ENCODE results near the gene PHF21B.
"Not testable (repeated sequence)": the region's sequence is repeated elsewhere in the genome, so short reads cannot be mapped to it uniquely, and the experiment has no call there.

The PHF21B gene

DNA sequence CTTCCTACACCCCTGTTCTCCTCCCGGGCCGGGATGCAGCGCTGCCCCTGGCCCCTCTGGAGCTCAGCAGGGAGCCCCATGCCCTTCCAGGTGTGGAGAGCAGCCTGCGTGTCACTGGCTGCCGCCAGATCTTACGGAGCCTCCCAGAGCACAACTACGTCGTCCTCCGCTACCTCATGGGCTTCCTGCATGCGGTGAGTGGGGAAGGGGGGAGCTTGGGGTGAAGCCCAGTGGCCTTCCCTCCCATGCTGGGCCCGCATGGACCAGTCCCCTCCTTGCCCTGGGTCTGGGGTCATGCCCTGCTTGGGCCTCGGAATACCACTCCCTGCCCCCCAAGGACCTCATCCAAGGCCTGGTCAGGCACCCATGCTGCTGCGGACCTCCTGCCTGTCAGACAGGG, 150.2 kb downstream of the PHF21B start:
- TF ChIP-seq, protein P1, sequence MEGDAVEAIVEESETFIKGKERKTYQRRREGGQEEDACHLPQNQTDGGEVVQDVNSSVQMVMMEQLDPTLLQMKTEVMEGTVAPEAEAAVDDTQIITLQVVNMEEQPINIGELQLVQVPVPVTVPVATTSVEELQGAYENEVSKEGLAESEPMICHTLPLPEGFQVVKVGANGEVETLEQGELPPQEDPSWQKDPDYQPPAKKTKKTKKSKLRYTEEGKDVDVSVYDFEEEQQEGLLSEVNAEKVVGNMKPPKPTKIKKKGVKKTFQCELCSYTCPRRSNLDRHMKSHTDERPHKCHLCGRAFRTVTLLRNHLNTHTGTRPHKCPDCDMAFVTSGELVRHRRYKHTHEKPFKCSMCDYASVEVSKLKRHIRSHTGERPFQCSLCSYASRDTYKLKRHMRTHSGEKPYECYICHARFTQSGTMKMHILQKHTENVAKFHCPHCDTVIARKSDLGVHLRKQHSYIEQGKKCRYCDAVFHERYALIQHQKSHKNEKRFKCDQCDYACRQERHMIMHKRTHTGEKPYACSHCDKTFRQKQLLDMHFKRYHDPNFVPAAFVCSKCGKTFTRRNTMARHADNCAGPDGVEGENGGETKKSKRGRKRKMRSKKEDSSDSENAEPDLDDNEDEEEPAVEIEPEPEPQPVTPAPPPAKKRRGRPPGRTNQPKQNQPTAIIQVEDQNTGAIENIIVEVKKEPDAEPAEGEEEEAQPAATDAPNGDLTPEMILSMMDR (IDR thresholded peaks at IDR 0.05; ENCODE audit: low read depth, low read length) = no peak
- in situ Hi-C loops (cut with HindIII; ENCODE audit: low sequenced_read_pairs) = no loop called here
- no peak overlapping the region for H3K4me3 ChIP-seq (ENCODE audit: low read depth, low read length)
- DNase-seq (ENCODE audit: low read depth, low spot score) = no peak

DNA sequence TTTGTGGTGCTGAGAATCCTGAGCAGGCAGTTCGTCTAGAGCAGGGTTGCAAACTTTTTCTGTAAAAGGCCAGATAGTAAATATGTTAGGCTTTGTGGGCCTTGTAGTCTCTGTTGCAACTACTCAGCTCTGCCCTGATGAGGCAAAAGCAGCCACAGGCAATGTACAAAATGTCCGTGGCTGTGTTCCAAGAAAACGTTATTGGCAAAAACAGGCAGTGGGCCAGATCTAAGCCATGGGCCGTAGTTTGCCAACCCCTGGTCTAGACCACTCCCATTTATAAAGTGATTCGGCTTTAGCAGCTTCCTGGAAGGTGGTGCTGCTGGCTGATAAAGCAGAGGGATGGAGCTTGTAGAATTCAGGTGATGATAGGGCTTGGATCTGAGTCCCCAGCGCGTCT, 151.0 kb downstream of the PHF21B start:
- DNase-seq (ENCODE audit: low read depth, low spot score); in situ Hi-C loops (cut with HindIII; ENCODE audit: low sequenced_read_pairs); H3K4me3 ChIP-seq (ENCODE audit: low read depth, low read length): not testable (repeated sequence)

DNA sequence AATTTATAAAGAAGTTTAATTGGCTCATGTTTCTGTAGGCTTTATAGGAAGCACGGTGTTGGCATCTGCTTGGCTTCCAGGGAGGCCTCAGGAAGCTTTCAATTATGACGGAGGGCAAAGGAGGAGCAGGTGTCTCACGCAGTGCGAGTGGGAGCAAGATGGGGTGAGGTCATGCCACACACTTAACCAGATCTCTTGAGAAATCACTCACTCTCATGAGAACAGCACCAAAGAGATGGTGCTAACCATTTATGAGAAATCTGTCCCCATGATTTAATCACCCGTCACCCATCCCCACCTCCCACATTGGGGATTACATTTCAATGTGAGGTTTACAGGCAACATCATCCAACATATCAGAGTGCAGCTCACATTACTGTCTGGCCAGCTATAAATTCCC, 153.9 kb downstream of the PHF21B start:
- in situ Hi-C loops (cut with HindIII; ENCODE audit: low sequenced_read_pairs) = no loop called here
- no peak overlapping the region for H3K4me3 ChIP-seq (ENCODE audit: low read depth, low read length)
- TF ChIP-seq, protein P1 (IDR thresholded peaks at IDR 0.05; ENCODE audit: low read depth, low read length) = no peak
- no peak for DNase-seq (ENCODE audit: low read depth, low spot score)

DNA sequence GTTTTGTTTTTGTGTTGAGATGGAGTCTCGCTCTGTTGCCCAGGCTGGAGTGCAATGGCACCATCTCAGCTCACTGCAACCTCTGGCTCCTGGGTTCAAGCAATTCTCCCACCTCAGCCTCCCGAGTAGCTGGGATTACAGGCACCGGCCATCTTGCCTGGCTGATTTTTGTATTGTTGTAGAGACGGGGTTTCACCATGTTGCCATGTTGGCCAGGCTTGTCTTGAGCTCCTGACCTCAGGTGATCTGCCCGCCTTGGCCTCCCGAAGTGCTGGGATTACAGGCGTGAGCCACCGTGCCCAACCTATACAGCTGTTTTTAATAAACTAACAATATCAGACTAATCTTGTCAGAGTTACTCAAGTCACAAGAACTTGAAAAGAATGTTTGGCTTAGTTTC, 155.2 kb downstream of the PHF21B start:
- DNase-seq (ENCODE audit: low read depth, low spot score); in situ Hi-C loops (cut with HindIII; ENCODE audit: low sequenced_read_pairs): not testable (repeated sequence)

DNA sequence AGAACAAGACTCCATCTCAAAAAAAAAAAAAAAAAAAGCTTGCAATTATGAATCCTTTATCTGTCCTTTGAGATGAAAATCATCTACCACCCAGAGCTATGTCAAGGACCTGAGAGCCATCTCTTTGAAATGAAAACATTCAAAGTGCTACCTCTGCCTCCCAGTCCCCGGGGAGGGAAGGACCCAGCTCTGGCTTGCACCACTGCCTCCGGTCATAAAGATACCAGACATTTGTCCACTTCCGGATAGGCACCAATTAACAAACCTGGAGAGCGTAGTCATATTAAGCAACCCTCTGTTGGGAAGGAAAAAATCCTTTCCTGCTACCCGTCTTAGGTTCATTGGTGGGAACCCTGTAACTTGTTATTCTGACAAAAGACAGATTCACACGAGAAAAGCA, 158.9 kb downstream of the PHF21B start:
- no peak for DNase-seq (ENCODE audit: low read depth, low spot score)
- no peak overlapping the region for H3K4me3 ChIP-seq (ENCODE audit: low read depth, low read length)
- TF ChIP-seq, protein P1 (IDR thresholded peaks at IDR 0.05; ENCODE audit: low read depth, low read length) = no peak
- in situ Hi-C loops (cut with HindIII; ENCODE audit: low sequenced_read_pairs) = no loop called here

More for the DNA sequence above, 155.2 kb downstream of the PHF21B start:
- H3K4me3 ChIP-seq (ENCODE audit: low read depth, low read length) = not testable (repeated sequence)

DNA sequence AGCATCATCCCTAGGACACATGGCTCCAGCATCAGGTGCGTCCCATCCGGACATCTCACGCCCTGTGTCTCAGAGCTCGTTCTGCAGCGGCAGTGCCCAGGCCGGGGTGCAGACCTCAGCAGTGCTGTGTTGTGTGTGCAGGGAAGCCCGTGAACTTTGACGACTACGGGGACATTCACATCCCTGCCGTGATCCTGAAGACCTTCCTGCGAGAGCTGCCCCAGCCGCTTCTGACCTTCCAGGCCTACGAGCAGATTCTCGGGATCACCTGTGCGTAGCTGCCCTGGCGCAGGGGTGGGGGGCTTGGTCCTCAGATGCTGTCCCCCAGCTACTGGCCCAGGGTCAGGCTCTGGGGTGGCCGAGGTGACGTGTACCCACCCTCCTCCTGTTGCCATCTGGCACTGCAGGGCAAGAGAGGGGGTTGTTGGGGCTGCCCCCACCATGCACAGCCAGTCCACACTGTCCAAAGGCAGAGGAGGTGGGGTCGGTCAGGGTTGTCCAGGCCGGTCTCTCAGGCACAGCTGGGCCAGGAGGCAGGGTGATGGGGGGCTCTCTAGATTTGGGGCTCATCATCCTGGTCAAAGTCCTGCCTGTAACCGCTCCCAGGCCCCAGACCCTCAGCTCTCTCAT, 160.9 kb downstream of the PHF21B start:
- no peak for DNase-seq (ENCODE audit: low read depth, low spot score)
- H3K4me3 ChIP-seq (ENCODE audit: low read depth, low read length) = no peak overlapping the region
- in situ Hi-C loops (cut with HindIII; ENCODE audit: low sequenced_read_pairs) = no loop called here
- TF ChIP-seq, protein P1 (IDR thresholded peaks at IDR 0.05; ENCODE audit: low read depth, low read length) = no peak

DNA sequence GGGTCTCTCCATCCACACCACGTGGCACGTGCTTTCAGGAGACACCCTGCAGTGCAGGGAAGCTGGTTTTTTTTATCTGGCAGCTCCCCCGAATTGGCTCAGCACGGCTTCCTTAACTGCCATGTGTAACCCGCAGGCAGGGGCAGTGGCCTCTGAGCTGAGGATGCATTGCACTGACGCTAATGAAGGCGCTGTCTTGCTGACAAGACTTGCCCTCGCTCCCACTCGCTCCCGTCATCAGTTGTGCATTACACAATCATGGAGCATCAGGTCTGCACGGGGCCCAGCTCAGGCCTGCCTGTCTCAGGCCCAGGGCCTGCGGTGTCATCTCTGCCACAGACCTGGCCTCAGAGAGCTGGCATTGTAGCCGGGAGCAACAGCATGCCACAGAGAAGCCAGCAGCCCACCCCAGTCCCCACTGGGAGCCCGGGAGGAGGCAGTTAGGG, 161.5 kb downstream of the PHF21B start:
- DNase-seq (ENCODE audit: low read depth, low spot score) = no peak
- TF ChIP-seq, protein P1 (IDR thresholded peaks at IDR 0.05; ENCODE audit: low read depth, low read length) = no peak
- in situ Hi-C loops (cut with HindIII; ENCODE audit: low sequenced_read_pairs) = no loop called here
- H3K4me3 ChIP-seq (ENCODE audit: low read depth, low read length) = no peak overlapping the region

DNA sequence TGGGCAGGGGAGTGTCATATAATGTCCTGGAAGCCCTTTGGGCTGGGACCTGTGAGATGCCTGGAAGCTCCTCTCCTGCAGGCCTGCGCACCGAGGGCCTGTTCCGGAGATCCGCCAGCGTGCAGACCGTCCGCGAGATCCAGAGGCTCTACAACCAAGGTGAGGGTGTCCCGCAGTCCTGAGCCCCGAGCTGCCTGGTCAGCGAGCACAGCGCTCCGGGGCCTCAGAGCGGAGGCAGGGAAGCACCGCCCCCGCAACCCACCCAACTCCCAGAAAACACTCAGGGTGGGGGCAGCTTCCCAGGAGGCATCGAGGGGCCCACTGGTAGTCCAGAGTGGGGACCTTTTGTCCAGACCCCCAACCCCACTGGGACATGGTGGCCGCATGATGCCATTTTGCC, 161.9 kb downstream of the PHF21B start:
- no peak for DNase-seq (ENCODE audit: low read depth, low spot score)
- H3K4me3 ChIP-seq (ENCODE audit: low read depth, low read length) = no peak overlapping the region
- in situ Hi-C loops (cut with HindIII; ENCODE audit: low sequenced_read_pairs) = no loop called here
- TF ChIP-seq, protein P1 (IDR thresholded peaks at IDR 0.05; ENCODE audit: low read depth, low read length) = no peak

Measured in astrocyte of the spinal cord (primary cell).